NCI-H1694 (cell line): ENCODE results near the gene SPDYE4.

ENCODE experiments used
- DNase-seq: peaks from one replicate; lab custom pipeline; 2025; lab: John Stamatoyannopoulos, UW

SPDYE4 gene

GRCh38 chr17:8785547-8786413 lies 27.4 kb upstream of the SPDYE4 start:
- DNase-seq, result peak; percentile 83

GRCh38 chr17:8782176-8782575 lies 23.8 kb upstream of the SPDYE4 start:
- no peak for DNase-seq

GRCh38 chr17:8781776-8782175 lies 23.4 kb upstream of the SPDYE4 start:
- no peak for DNase-seq

- no peak for DNase-seq
Observed at GRCh38 chr17:8776881-8777280, 18.5 kb upstream of the SPDYE4 start.

- DNase-seq, result no peak
Observed at GRCh38 chr17:8776248-8776647, 17.9 kb upstream of the SPDYE4 start.

GRCh38 chr17:8766731-8767130 lies 8.4 kb upstream of the SPDYE4 start:
- no peak for DNase-seq

- DNase-seq, result no peak
Observed at GRCh38 chr17:8762012-8762411, 3.7 kb upstream of the SPDYE4 start.

- DNase-seq, result no peak
Observed at GRCh38 chr17:8757189-8757588, 1.2 kb downstream of the SPDYE4 start.

GRCh38 chr17:8755590-8756255 lies 2.6 kb downstream of the SPDYE4 start:
- DNase-seq, result no peak

- DNase-seq, result no peak
Observed at GRCh38 chr17:8754890-8755289, 3.5 kb downstream of the SPDYE4 start.

- peak; percentile 34 for DNase-seq
Observed at GRCh38 chr17:8753976-8754440, 4.3 kb downstream of the SPDYE4 start.

- DNase-seq, result no peak
Observed at GRCh38 chr17:8753136-8753975, 5.0 kb downstream of the SPDYE4 start.

GRCh38 chr17:8749616-8750015 lies 8.7 kb downstream of the SPDYE4 start:
- DNase-seq, result no peak

GRCh38 chr17:8747742-8748141 lies 10.6 kb downstream of the SPDYE4 start:
- DNase-seq, result no peak

GRCh38 chr17:8746501-8747236 lies 11.7 kb downstream of the SPDYE4 start:
- DNase-seq, result no peak

GRCh38 chr17:8745586-8746500 lies 12.5 kb downstream of the SPDYE4 start:
- no peak for DNase-seq

GRCh38 chr17:8744086-8744785 lies 14.1 kb downstream of the SPDYE4 start:
- DNase-seq, result no peak

- DNase-seq, result no peak
Observed at GRCh38 chr17:8742819-8743218, 15.5 kb downstream of the SPDYE4 start.

- no peak for DNase-seq
Observed at GRCh38 chr17:8742274-8742673, 16.1 kb downstream of the SPDYE4 start.

- DNase-seq, result no peak
Observed at GRCh38 chr17:8741771-8742170, 16.6 kb downstream of the SPDYE4 start.
